ENCODE data around the gene LAMA2.

GRCh38 chr6:129281168-129281796, 398.3 kb downstream of the LAMA2 start:
- TF ChIP-seq EZH2 (IDR thresholded peaks at IDR 0.05; ENCODE audit: borderline replicate concordance, low read depth, low read length, severe bottlenecking) (no peak), POLR2A (IDR thresholded peaks at IDR 0.05; ENCODE audit: low read depth, low read length) (no peak), POLR2AphosphoS5 (IDR thresholded peaks at IDR 0.05; ENCODE audit: insufficient read depth, low read depth, low read length) (no peak), JUN (IDR thresholded peaks at IDR 0.05; ENCODE audit: borderline replicate concordance, insufficient read depth, insufficient read length, low read depth) (no peak)
- TF ChIP-seq, protein P1, sequence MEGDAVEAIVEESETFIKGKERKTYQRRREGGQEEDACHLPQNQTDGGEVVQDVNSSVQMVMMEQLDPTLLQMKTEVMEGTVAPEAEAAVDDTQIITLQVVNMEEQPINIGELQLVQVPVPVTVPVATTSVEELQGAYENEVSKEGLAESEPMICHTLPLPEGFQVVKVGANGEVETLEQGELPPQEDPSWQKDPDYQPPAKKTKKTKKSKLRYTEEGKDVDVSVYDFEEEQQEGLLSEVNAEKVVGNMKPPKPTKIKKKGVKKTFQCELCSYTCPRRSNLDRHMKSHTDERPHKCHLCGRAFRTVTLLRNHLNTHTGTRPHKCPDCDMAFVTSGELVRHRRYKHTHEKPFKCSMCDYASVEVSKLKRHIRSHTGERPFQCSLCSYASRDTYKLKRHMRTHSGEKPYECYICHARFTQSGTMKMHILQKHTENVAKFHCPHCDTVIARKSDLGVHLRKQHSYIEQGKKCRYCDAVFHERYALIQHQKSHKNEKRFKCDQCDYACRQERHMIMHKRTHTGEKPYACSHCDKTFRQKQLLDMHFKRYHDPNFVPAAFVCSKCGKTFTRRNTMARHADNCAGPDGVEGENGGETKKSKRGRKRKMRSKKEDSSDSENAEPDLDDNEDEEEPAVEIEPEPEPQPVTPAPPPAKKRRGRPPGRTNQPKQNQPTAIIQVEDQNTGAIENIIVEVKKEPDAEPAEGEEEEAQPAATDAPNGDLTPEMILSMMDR (IDR thresholded peaks at IDR 0.05; ENCODE audit: extremely low read depth in 1 of 2, insufficient read depth in 1 of 2, low read depth in 1 of 2, low read length in 2 of 2): no peak

Data from endothelial cell of umbilical vein (primary cell).